Thyroid gland (tissue), 4 donors: Measurements from ENCODE around the gene ENDOV. TPM values are rescaled to one million over a fixed set of nuclear protein-coding genes. Genes with fewer than 3 reads are reported as not detected.

Experiments
- DNase-seq, 2 donors: peaks; one replicate each; pipeline ENCODE4 v3.0.0-alpha.2; 2019
- H3K27ac ChIP-seq, 3 donors: fragments of 200-600 bp; sonication (generic); 1 replicate in 2 of 3; 2 replicates in 1 of 3; pipeline ENCODE4 v1.5.1; 2016 to 2019; ENCODE audit warnings: mild to moderate bottlenecking in 1 of 3, moderate library complexity in 1 of 3
- H3K27me3 ChIP-seq: fragments of 200-600 bp; sonication (generic); one replicate; pipeline ENCODE4 v1.5.1; 2019
- H3K36me3 ChIP-seq, 2 donors: fragments of 200-600 bp; sonication (generic); one replicate each; pipeline ENCODE4 v1.5.1; 2016 to 2019
- H3K4me1 ChIP-seq, 2 donors: fragments of 200-600 bp; sonication (generic); one replicate each; pipeline ENCODE4 v1.5.1; 2017 to 2019
- H3K4me3 ChIP-seq, 3 donors: fragments of 200-600 bp; sonication (generic); replicated peaks in 1 of 3; 1 replicate in 2 of 3; 2 replicates in 1 of 3; pipeline ENCODE4 v1.5.1; 2016; ENCODE audit warnings: mild to moderate bottlenecking in 1 of 3
- H3K9me3 ChIP-seq: fragments of 200-600 bp; sonication (generic); one replicate; pipeline ENCODE4 v1.5.1; 2017
- POLR2A ChIP-seq, 2 donors: fragments of 450-650 bp; IDR thresholded peaks; one replicate each; pipeline ENCODE4 v1.6.1; 2017; ENCODE audit warnings: antibody characterized with exemption in 2 of 2, mild to moderate bottlenecking in 2 of 2, moderate library complexity in 1 of 2
- WGBS, 2 donors: methylation state at CpG; one replicate each; pipeline ENCODE4 v1.1.5; 2017; 5-methylcytosine and 5-hydroxymethylcytosine counted together
- intact Hi-C: fragments of 100-400 bp; cut with DNase I; formaldehyde crosslinking; loops from one replicate; pipeline ENCODE4 v1.15.1; 2023
- total RNA-seq, 4 donors: library from RNA; depleted of rRNA; stranded (reverse); fragments of >200 nt; gene quantifications; one replicate each; pipeline ENCODE4 v1.2.3, GENCODE V29; 2016
- TF ChIP-seq, protein P1 (sequence below), 6 experiments: fragments of 200-600 bp in 3 of 6; fragments of 450-650 bp in 3 of 6; sonication (generic) in 3 of 6; IDR thresholded peaks; one replicate each; pipeline ENCODE4 v1.5.1; 2016 to 2019; ENCODE audit warnings: antibody characterized with exemption in 6 of 6, mild to moderate bottlenecking in 2 of 6, inconsistent platforms in 1 of 6, moderate library complexity in 1 of 6

ENDOV gene
- total RNA-seq, 4 donors from 2014 or later, result 18.8 to 37.1 (median 21.2) TPM

DNA sequence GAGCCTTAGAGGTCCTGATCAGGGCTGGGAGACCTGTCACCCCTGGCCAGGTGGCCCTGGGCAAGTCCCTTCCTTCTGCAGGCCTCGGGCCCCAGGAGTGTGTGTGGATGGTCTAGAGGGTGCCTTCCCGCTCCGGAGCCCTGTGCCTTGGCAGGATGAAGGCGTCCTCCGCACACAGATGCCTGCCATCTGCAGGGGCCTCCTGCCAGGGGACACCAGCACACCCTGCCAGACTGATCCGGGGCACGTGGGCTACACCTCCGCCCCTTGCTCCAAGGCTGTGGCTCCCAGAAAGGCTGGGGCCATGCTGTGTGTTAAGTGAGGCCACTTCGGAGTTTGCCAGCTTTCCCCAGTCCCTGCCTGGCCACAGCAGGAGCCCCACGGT, 30.8 kb downstream of the ENDOV start:
- TF ChIP-seq, protein P1, sequence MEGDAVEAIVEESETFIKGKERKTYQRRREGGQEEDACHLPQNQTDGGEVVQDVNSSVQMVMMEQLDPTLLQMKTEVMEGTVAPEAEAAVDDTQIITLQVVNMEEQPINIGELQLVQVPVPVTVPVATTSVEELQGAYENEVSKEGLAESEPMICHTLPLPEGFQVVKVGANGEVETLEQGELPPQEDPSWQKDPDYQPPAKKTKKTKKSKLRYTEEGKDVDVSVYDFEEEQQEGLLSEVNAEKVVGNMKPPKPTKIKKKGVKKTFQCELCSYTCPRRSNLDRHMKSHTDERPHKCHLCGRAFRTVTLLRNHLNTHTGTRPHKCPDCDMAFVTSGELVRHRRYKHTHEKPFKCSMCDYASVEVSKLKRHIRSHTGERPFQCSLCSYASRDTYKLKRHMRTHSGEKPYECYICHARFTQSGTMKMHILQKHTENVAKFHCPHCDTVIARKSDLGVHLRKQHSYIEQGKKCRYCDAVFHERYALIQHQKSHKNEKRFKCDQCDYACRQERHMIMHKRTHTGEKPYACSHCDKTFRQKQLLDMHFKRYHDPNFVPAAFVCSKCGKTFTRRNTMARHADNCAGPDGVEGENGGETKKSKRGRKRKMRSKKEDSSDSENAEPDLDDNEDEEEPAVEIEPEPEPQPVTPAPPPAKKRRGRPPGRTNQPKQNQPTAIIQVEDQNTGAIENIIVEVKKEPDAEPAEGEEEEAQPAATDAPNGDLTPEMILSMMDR (IDR thresholded peaks at IDR 0.05), result no peak
- no peak for TF ChIP-seq POLR2A (IDR thresholded peaks at IDR 0.05)
- H3K36me3 ChIP-seq, result no peaks in the 10 kb centered on the region
- no peak overlapping the region for H3K27ac ChIP-seq
- no peaks in the 10 kb centered on the region for H3K9me3 ChIP-seq
- no peak overlapping the region for H3K4me3 ChIP-seq
- no peaks in the 10 kb centered on the region for H3K27me3 ChIP-seq
- WGBS, 2 donors, result 78% methylated on average over 8 of the region's 10 CpGs; no CpG with 5 or more reads in 1 of the 2 donors
- intact Hi-C loops, result no loop called here
- no peak for DNase-seq
- H3K4me1 ChIP-seq, result no peaks in the 10 kb centered on the region

GRCh38 chr17:80446645-80447405, 31.9 kb downstream of the ENDOV start:
- WGBS, 2 donors, result 79 to 83% methylated on average over 11 to 12 of the region's 12 CpGs
- Histone ChIP-seq H3K36me3 (no peaks in the 10 kb centered on the region), H3K4me3 (no peak overlapping the region), H3K27me3 (no peaks in the 10 kb centered on the region), H3K4me1 (no peaks in the 10 kb centered on the region), H3K9me3 (no peaks in the 10 kb centered on the region), H3K27ac (no peak overlapping the region)
- intact Hi-C loops, result no loop called here
- no peak for DNase-seq
- TF ChIP-seq, protein P1 (IDR thresholded peaks at IDR 0.05), result no peak
- TF ChIP-seq POLR2A (IDR thresholded peaks at IDR 0.05), result no peak

GRCh38 chr17:80447790-80448189, 32.8 kb downstream of the ENDOV start:
- 73 to 75% methylated on average over 3 of the region's 4 CpGs for WGBS, 2 donors
- H3K27me3 ChIP-seq, result no peaks in the 10 kb centered on the region
- no peaks in the 10 kb centered on the region for H3K9me3 ChIP-seq
- H3K27ac ChIP-seq, result no peak overlapping the region
- no peak for TF ChIP-seq POLR2A (IDR thresholded peaks at IDR 0.05)
- TF ChIP-seq, protein P1 (IDR thresholded peaks at IDR 0.05), result no peak
- H3K4me3 ChIP-seq, result no peak overlapping the region
- DNase-seq, result no peak
- H3K36me3 ChIP-seq, result no peaks in the 10 kb centered on the region
- intact Hi-C loops, result no loop called here
- H3K4me1 ChIP-seq, result no peaks in the 10 kb centered on the region

DNA sequence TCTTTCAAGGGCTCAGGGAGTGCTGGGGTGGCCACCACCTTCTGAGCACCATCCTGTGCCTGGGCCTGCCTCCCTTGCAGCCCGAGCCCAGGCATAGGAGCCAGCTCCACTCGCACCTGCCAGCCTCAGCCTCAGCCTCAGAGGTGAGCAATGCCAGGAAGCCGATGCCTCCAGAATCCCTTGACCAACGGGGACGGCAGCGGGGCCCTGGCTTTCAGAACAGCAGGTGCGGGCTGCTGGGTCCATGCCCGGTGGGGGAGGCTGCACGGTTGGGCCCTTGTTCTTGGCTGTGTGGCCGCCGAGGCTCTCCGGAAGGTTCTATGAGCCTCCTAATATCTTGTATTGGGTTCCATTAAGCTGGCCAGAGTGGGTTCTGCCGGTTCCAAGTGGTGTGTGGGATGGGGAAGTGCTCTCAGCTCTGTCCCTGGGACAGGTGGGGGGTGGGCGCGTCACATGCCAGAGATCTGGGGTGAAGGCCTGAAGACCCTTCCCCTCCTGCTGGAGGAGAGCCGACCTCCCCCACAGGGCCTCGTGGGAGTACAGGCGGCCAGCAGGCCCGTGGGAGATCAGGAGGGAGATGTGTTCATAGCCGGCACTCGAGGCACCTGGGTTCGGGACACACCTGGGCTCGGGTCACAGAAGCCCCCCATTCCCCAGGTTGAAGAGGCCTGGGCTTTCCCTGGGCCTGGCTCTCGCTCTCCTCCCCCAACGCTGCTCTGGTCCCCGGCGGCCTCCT, 34.4 kb downstream of the ENDOV start:
- TF ChIP-seq, protein P1 (IDR thresholded peaks at IDR 0.05), result no peak
- no peak for TF ChIP-seq POLR2A (IDR thresholded peaks at IDR 0.05)
- no peak for DNase-seq
- Histone ChIP-seq H3K27me3 (no peaks in the 10 kb centered on the region), H3K4me1 (peaks cover 0 to 7% of the 10 kb centered on the region in 2 donors), H3K36me3 (no peaks in the 10 kb centered on the region), H3K9me3 (no peaks in the 10 kb centered on the region), H3K27ac (no peak overlapping the region), H3K4me3 (no peak overlapping the region)
- intact Hi-C loops, result no loop called here
- 78 to 82% methylated on average over 11 to 22 of the region's 27 CpGs for WGBS, 2 donors
